HG02885 (cell line): ENCODE results near the gene MANEAL.

Source experiments
- ATAC-seq: cut with Tn5 transposase; IDR thresholded peaks from one replicate; pipeline ENCODE4 v1.9.1; 2021; ENCODE audit warnings: mild to moderate bottlenecking; ENCODE audit not compliant: unreplicated experiment, poor library complexity

MANEAL gene

GRCh38 chr1:37822906-37823815 lies 29.5 kb downstream of the MANEAL start:
- ATAC-seq, result no peak

GRCh38 chr1:37824001-37824400 lies 30.4 kb downstream of the MANEAL start:
- no peak for ATAC-seq

GRCh38 chr1:37825506-37825905 lies 31.9 kb downstream of the MANEAL start:
- ATAC-seq, result no peak

- ATAC-seq, result no peak
These were observed 34.9 kb downstream of the MANEAL start for GRCh38 chr1:37828410-37829074.

GRCh38 chr1:37831109-37831508 lies 37.5 kb downstream of the MANEAL start:
- ATAC-seq, result no peak

- ATAC-seq, result no peak
These were observed 38.2 kb downstream of the MANEAL start for GRCh38 chr1:37831809-37832208.

GRCh38 chr1:37836788-37837187 lies 43.1 kb downstream of the MANEAL start:
- ATAC-seq, result no peak

- ATAC-seq, result no peak
These were observed 46.0 kb downstream of the MANEAL start for GRCh38 chr1:37839676-37840075.

- ATAC-seq, result no peak
These were observed 47.1 kb downstream of the MANEAL start for GRCh38 chr1:37840711-37841110.

- ATAC-seq, result no peak
These were observed 48.0 kb downstream of the MANEAL start for GRCh38 chr1:37841652-37842051.

- ATAC-seq, result no peak
These were observed 50.9 kb downstream of the MANEAL start for GRCh38 chr1:37844536-37844935.

- no peak for ATAC-seq
These were observed 51.5 kb downstream of the MANEAL start for GRCh38 chr1:37845049-37845646.

- ATAC-seq, result no peak
These were observed 52.1 kb downstream of the MANEAL start for GRCh38 chr1:37845786-37846185.

- no peak for ATAC-seq
These were observed 53.1 kb downstream of the MANEAL start for GRCh38 chr1:37846647-37847339.

GRCh38 chr1:37849480-37849879 lies 55.8 kb downstream of the MANEAL start:
- no peak for ATAC-seq

- no peak for ATAC-seq
These were observed 56.8 kb downstream of the MANEAL start for GRCh38 chr1:37850352-37850955.
